Aorta (tissue), 5 donors: ENCODE measurements around the gene CMIP. TPM values are rescaled to one million over a fixed set of nuclear protein-coding genes. Genes with fewer than 3 reads are reported as not detected.

Experiments
- ATAC-seq: fragments of 200-7000 bp; cut with Tn5 transposase; one replicate; pipeline ENCODE4 v1.9.1; 2022; ENCODE audit warnings: moderate library complexity; ENCODE audit not compliant: low FRiP score
- DNase-seq, 2 donors: peaks; one replicate each; pipeline ENCODE4 v3.0.0-alpha.2; 2020
- H3K27ac ChIP-seq, 2 donors: one replicate each; pipeline ENCODE4 v1.5.1; 2013; ENCODE audit warnings: low read length in 2 of 2, mild to moderate bottlenecking in 2 of 2, moderate library complexity in 2 of 2, control low read depth in 1 of 2, inconsistent platforms in 1 of 2, low read depth in 1 of 2
- H3K27me3 ChIP-seq, 2 donors: one replicate each; pipeline ENCODE4 v1.6.1; 2013; ENCODE audit warnings: control low read depth in 1 of 2, low read length in 1 of 2, mild to moderate bottlenecking in 1 of 2, moderate library complexity in 1 of 2; ENCODE audit not compliant: insufficient read depth in 2 of 2, control insufficient read depth in 1 of 2
- H3K36me3 ChIP-seq, 2 donors: one replicate each; pipeline ENCODE4 v1.6.1; 2013; ENCODE audit warnings: control low read depth in 1 of 2, low read length in 1 of 2, mild to moderate bottlenecking in 1 of 2; ENCODE audit not compliant: insufficient read depth in 2 of 2, control insufficient read depth in 1 of 2
- H3K4me1 ChIP-seq, 2 donors: one replicate each; pipeline ENCODE4 v1.6.1; 2013; ENCODE audit warnings: low read length in 2 of 2, control low read depth in 1 of 2, mild to moderate bottlenecking in 1 of 2, moderate library complexity in 1 of 2; ENCODE audit not compliant: insufficient read depth in 2 of 2, control insufficient read depth in 1 of 2
- H3K4me3 ChIP-seq, 2 donors: one replicate each; pipeline ENCODE4 v1.5.1; 2013; ENCODE audit warnings: low read length in 2 of 2, control low read depth in 1 of 2, mild to moderate bottlenecking in 1 of 2
- H3K9me3 ChIP-seq: one replicate; pipeline ENCODE4 v1.6.1; 2013; ENCODE audit warnings: mild to moderate bottlenecking, low read length; ENCODE audit not compliant: control insufficient read depth
- WGBS, 2 donors: extraction: QIAGEN DNeasy Blood & Tissue Kit; methylation state at CpG; one replicate each; pipeline ENCODE4 v1.1.7; 2013; 5-methylcytosine and 5-hydroxymethylcytosine counted together
- intact Hi-C, 2 donors: fragments of 100-400 bp; cut with DNase I; formaldehyde crosslinking; loops; one replicate each; pipeline versions ENCODE4 v1.14.2 to v1.15.0; 2022
- polyA plus RNA-seq, 2 donors: library from polyadenylated mRNA; stranded (reverse); fragments of 200-250 nt; gene quantifications; one replicate each; pipeline ENCODE4 v1.2.3, GENCODE V29; 2013
- total RNA-seq, 2 donors: library from RNA; stranded (reverse); fragmentation: NEBNext Ultra II Directional; extraction: Animal tissue kit (Norgen Biotek cat#: 25700); gene quantifications; one replicate each; pipeline ENCODE4 v1.2.1, GENCODE V29; 2021
- donor health status: healthy with polysubstance abuse.
- donor health status: Bipolar disorder and iron deficiency.
- donor health status: DM: no; HTN: no; CAD: no.
- donor health status: DM: no; HTN: no; CAD: no.
- donor health status: DM: yes; HTN: yes; CAD: no.

Gene CMIP
- total and polyA plus RNA-seq, 4 donors: 2.4 to 96.3 (median 27.9) TPM

DNA sequence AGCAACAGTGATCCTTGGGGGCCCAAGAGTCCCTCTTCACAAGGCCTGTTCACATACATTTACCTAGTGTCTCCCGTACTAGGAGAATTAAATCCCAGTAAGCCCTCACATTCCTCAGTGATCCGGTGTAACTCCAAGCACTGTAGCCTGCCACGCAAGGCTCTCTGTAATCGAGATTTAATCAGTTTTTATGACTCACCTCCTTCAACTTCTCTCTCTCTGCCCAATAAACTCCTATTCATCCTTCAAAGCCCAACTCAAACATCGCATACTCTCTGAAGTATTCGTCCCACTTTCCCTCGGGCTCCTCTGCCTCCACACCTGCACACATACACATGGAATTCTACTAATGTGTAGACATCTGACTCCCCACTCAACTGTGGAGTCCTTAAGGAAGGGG lies 141.8 kb downstream of the CMIP start:
- Histone ChIP-seq H3K4me3 (no peak overlapping the region), H3K27me3 (no peaks in the 10 kb centered on the region), H3K9me3 (no peaks in the 10 kb centered on the region), H3K36me3 (no peaks in the 10 kb centered on the region), H3K27ac (no peak overlapping the region), H3K4me1 (no peaks in the 10 kb centered on the region)
- intact Hi-C loops: no loop called here
- DNase-seq (peak in 1 of 2 donors; percentile 9), ATAC-seq (no peak)
- 93 to 94% methylated on average over 7 of the region's 7 CpGs for WGBS, 2 donors

DNA sequence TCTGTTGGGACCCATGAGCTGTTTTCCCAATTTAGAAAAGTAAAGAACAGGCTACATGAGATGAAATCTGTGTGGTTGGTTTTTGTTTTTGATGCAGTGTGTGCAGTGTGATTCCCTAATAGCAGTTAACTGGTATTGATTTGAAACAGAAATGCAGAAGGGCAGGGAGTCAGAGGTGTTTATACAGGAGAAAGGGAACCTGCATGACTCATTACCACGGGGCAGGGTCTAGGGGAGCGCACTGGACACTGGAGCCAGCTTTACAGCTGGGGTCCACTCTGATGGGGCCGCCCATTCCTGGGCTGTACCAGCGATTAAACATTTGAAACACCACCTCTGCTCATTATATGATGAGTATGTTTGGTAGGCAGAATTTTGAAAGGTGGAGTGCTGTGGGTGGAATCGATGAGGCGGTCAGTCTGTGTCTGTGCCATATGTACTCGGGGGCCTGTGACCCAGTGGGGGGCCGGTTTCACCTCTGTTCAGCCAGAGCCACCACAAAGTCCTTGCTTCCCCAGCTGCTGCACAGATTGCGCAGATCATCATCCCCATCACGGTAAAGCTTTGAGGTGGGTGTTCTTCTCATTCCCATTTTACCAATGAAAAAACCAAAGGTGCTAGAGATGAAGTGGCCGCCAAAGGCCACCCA lies 142.5 kb downstream of the CMIP start:
- WGBS, 2 donors: 94 to 96% methylated on average over 11 of the region's 11 CpGs
- intact Hi-C loops: no loop called here

DNA sequence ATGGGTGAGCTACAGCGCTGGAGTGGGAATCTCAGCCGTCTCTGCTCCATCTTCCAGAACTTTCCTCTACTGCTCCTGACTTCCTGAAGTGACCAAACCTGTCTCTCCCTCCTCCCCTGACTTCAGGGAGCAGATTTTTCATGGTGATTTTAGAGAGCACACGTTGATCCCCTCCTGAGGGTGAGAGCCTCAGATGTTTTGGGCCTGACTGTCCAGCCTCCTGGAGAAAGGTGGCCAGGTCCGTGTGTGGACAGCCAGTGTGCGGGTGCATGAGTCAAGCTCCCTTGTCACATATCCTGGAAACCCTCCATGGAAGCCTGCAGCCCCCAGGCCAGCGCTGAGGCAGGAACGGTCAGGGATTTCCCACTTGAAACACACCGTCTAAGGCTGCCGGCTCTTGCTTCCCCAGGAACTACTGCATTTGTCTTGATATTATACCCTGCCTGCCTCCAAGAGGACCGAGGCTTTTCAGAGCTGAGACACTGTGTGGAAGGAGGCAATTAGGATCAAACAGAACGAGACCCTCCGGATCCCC lies 143.1 kb downstream of the CMIP start:
- no peak overlapping the region for H3K4me3 ChIP-seq
- H3K27ac ChIP-seq: no peak overlapping the region
- H3K9me3 ChIP-seq: no peaks in the 10 kb centered on the region
- ATAC-seq (no peak), DNase-seq (no peak)
- H3K27me3 ChIP-seq: no peaks in the 10 kb centered on the region
- no peaks in the 10 kb centered on the region for H3K36me3 ChIP-seq
- 93 to 94% methylated on average over 12 of the region's 12 CpGs for WGBS, 2 donors
- no peaks in the 10 kb centered on the region for H3K4me1 ChIP-seq
- intact Hi-C loops: no loop called here

More for the DNA sequence above, 142.5 kb downstream of the CMIP start:
- no peak for DNase-seq
- H3K4me1 ChIP-seq: no peaks in the 10 kb centered on the region
- H3K9me3 ChIP-seq: no peaks in the 10 kb centered on the region
- no peaks in the 10 kb centered on the region for H3K27me3 ChIP-seq
- no peak overlapping the region for H3K27ac ChIP-seq
- H3K36me3 ChIP-seq: no peaks in the 10 kb centered on the region
- H3K4me3 ChIP-seq: no peak overlapping the region
- no peak for ATAC-seq

DNA sequence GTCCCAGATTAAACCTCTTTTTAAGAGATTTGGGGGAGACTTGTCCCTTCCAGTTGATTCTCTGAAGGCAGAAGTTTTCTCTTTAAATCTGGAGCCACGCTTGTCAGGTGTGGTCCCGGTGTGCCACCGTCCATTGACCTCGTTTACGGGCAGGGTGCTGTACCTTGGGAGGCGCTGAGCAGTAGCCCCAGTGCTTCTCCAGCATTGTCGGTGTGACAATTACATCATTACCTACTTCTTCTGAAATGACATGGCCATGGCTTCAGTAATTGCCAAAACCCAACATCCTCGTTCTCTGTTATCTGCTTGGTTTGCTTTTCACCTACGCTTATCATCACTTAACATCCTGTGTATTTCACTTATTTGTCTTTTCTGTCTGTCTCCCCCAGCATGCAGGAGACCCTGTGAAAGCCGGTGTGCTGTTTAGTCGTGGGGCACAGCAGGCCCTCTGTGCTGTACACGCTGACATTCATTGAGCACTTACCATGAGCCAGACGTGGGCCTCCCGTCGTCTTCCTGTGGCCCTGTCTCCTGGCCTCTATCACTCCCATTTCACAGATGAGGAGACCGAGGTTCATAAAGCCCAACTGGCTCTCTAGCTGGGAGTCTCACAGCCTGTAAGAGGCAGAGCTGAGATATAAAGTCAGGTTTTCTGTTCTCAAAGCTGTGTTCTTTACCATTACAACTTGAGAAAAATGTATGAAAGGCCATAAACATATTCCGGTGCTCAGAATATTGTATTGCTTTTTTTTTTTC lies 143.9 kb downstream of the CMIP start:
- Histone ChIP-seq H3K27me3 (no peaks in the 10 kb centered on the region), H3K36me3 (no peaks in the 10 kb centered on the region), H3K9me3 (no peaks in the 10 kb centered on the region), H3K4me1 (no peaks in the 10 kb centered on the region), H3K4me3 (no peak overlapping the region), H3K27ac (no peak overlapping the region)
- WGBS, 2 donors: 95 to 96% methylated on average over 17 of the region's 17 CpGs
- intact Hi-C loops: no loop called here
- ATAC-seq (no peak), DNase-seq (peak in 1 of 2 donors; percentile 56)

DNA sequence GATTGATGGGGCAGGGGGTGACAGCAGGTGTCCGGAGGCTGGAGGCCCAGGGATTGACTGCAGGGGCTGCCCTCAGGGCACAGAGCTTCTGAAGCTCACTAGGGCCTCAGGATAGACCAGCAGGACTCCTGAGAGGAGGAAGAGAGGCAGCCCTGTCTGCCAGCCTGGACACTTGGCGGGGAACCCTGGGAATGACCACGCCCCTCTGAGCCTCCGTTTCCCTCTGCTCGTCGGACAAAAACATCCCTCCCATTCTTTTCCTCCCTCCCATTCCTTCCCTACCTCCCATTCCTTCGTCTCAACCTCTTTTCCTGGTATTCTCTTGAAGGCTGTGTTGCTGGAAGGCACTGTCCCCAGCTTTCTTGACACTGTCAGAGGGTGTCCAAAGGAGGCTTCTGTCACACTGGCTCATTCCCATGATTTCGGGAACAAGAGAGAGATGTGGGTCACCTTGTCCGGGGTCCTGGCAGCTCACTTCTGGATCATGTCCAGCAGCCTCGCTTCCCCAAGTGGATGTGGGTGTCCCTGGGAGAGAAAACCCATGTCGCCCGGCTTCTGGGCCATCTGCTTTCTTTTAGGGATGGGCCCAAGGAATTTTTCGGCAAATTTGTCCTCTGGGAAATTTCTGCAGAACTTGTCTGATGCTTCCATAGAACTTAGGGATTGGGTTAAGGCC lies 145.5 kb downstream of the CMIP start:
- H3K4me3 ChIP-seq: no peak overlapping the region
- intact Hi-C loops: no loop called here

DNA sequence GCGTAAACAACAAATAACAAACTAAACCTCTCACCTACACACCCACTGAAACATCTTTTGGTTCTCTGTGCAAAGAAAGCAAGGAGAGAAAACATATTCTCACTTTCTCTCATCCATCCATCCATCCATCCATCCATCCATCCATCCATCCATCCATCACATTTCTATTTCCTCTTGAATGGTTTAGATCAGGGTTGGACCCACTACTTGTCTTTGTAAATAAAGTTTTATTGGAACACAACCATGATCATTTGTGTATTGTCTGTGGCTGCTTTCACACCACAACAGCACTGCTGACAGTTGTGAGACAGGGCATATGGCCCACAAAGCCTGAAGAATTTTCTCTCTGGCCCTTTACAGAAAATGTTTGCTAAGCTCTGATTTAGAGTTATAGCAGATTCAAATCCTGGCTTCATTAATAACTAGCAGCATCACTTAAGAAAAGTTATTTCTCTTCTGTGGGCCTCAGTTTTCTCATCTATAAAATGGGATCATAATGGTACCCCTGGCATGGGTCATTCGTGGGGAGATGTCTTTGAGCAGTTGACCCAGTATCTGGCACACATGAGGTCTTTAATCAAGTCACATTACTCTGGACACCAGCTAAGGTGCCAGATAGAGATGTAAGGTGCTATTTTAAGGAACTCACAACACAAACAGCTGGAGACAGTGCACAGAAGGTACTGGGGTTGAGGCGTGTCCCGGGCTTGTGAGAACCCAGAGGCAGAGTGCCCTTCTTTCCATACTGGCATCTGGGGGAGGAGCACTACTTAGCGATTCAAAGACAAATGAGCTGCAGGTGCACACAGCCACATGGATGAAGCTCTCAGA lies 146.3 kb downstream of the CMIP start:
- Histone ChIP-seq H3K9me3 (no peaks in the 10 kb centered on the region), H3K4me3 (no peak overlapping the region), H3K27me3 (no peaks in the 10 kb centered on the region), H3K27ac (no peak overlapping the region), H3K4me1 (no peaks in the 10 kb centered on the region), H3K36me3 (no peaks in the 10 kb centered on the region)
- no peak for DNase-seq
- intact Hi-C loops: no loop called here
- 85 to 89% methylated on average over 5 of the region's 5 CpGs for WGBS, 2 donors
- no peak for ATAC-seq

More for the DNA sequence above, 145.5 kb downstream of the CMIP start:
- Histone ChIP-seq H3K36me3 (no peaks in the 10 kb centered on the region), H3K27me3 (no peaks in the 10 kb centered on the region), H3K9me3 (no peaks in the 10 kb centered on the region), H3K27ac (no peak overlapping the region), H3K4me1 (no peaks in the 10 kb centered on the region)
- DNase-seq (peak in 1 of 2 donors; percentile 43), ATAC-seq (no peak)
- WGBS, 2 donors: 94% methylated on average over 13 of the region's 13 CpGs

DNA sequence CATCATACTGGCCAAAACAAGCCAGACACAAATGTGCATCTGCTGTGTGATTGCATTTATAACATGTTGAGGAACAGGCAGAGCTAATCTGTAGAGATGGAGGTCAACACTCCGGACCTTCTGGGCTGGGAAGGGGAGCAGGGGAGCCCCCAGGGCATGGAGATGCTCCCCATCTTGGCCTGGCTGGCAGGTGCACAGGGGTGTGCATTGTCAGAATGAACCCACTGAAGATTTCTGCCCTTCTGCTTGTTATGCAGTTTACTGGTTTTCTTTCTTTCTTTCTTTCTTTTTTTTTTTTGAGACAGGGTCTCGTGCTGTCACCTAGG lies 146.9 kb downstream of the CMIP start:
- H3K4me1 ChIP-seq: no peaks in the 10 kb centered on the region
- DNase-seq: peak in 1 of 2 donors; percentile 28
- H3K9me3 ChIP-seq: no peaks in the 10 kb centered on the region
- intact Hi-C loops: no loop called here
- no peak overlapping the region for H3K4me3 ChIP-seq
- no peak overlapping the region for H3K27ac ChIP-seq
- H3K27me3 ChIP-seq: no peaks in the 10 kb centered on the region
- no peaks in the 10 kb centered on the region for H3K36me3 ChIP-seq
- 97 to 100% methylated on average over 2 of the region's 2 CpGs for WGBS, 2 donors
- no peak for ATAC-seq

DNA sequence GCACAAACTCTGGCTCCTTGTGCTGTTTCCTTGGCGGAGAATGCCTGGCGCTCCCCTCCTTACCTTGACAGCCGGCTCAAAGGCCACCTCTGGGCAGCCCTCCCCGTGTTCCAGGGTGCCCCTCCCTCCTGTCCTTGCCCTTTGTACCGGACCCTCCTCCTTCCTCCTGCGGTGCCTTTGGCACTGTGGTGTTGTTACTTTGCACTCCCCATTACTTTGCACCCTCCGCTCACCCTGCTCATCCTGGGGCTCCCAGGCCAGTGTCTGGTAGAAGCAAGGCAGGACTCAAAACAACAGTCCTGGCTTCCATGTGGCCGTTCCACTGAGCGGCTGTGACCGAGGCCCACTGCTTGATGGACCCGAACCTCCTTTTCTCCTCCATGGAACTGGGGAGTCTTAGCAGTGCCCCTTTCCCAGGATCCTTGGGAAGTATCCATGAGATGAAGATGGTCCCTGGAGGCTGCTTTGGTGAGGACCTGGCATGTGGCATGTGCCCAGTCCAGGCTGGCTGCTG lies 147.8 kb downstream of the CMIP start:
- no peak overlapping the region for H3K27ac ChIP-seq
- H3K27me3 ChIP-seq: no peaks in the 10 kb centered on the region
- no peaks in the 10 kb centered on the region for H3K36me3 ChIP-seq
- intact Hi-C loops: no loop called here
- ATAC-seq: no peak
- H3K9me3 ChIP-seq: no peaks in the 10 kb centered on the region
- peak in 1 of 2 donors; percentile 49 for DNase-seq
- no peak overlapping the region for H3K4me3 ChIP-seq
- H3K4me1 ChIP-seq: no peaks in the 10 kb centered on the region
- WGBS, 2 donors: 92 to 95% methylated on average over 11 of the region's 11 CpGs
